ENCODE measurements around the gene SNX33.

The SNX33 gene

GRCh38 chr15:75659928-75660645 lies 12.4 kb downstream of the SNX33 start:
- in situ Hi-C loops (cut with MboI; ENCODE audit: low sequenced_read_pairs) = no loop called here

GRCh38 chr15:75661100-75661755 lies 13.5 kb downstream of the SNX33 start:
- in situ Hi-C loops (cut with MboI; ENCODE audit: low sequenced_read_pairs) = no loop called here

- in situ Hi-C loops (cut with MboI; ENCODE audit: low sequenced_read_pairs) = no loop called here
Observed at GRCh38 chr15:75661756-75662140, 14.0 kb downstream of the SNX33 start.

- in situ Hi-C loops (cut with MboI; ENCODE audit: low sequenced_read_pairs) = no loop called here
Observed at GRCh38 chr15:75662823-75663519, 15.3 kb downstream of the SNX33 start.

GRCh38 chr15:75663931-75664421 lies 16.3 kb downstream of the SNX33 start:
- in situ Hi-C loops (cut with MboI; ENCODE audit: low sequenced_read_pairs) = no loop called here

- in situ Hi-C loops (cut with MboI; ENCODE audit: low sequenced_read_pairs) = no loop called here
Observed at GRCh38 chr15:75666823-75667501, 19.2 kb downstream of the SNX33 start.

- in situ Hi-C loops (cut with MboI; ENCODE audit: low sequenced_read_pairs) = no loop called here
Observed at GRCh38 chr15:75669191-75669878, 21.6 kb downstream of the SNX33 start.

- in situ Hi-C loops (cut with MboI; ENCODE audit: low sequenced_read_pairs) = loop anchor here (10.0 kb wide), 1 partner anchor 445 kb away; no protein-coding TSS in a partner anchor
Observed at GRCh38 chr15:75669879-75670212, 22.1 kb downstream of the SNX33 start.

- in situ Hi-C loops (cut with MboI; ENCODE audit: low sequenced_read_pairs) = loop anchor here (10.0 kb wide), 1 partner anchor 447 kb away; no protein-coding TSS in a partner anchor
Observed at GRCh38 chr15:75671730-75672602, 24.3 kb downstream of the SNX33 start.

GRCh38 chr15:75672646-75673425 lies 25.1 kb downstream of the SNX33 start:
- in situ Hi-C loops (cut with MboI; ENCODE audit: low sequenced_read_pairs) = loop anchor here (10.0 kb wide), 1 partner anchor 448 kb away; no protein-coding TSS in a partner anchor

GRCh38 chr15:75673426-75674235 lies 25.9 kb downstream of the SNX33 start:
- in situ Hi-C loops (cut with MboI; ENCODE audit: low sequenced_read_pairs) = loop anchor here (10.0 kb wide), 1 partner anchor 449 kb away; no protein-coding TSS in a partner anchor

GRCh38 chr15:75674366-75674765 lies 26.7 kb downstream of the SNX33 start:
- in situ Hi-C loops (cut with MboI; ENCODE audit: low sequenced_read_pairs) = loop anchor here (10.0 kb wide), 1 partner anchor 450 kb away; no protein-coding TSS in a partner anchor

GRCh38 chr15:75675579-75676404 lies 28.1 kb downstream of the SNX33 start:
- in situ Hi-C loops (cut with MboI; ENCODE audit: low sequenced_read_pairs) = loop anchor here (10.0 kb wide), 1 partner anchor 451 kb away; no protein-coding TSS in a partner anchor

GRCh38 chr15:75676688-75677464 lies 29.2 kb downstream of the SNX33 start:
- in situ Hi-C loops (cut with MboI; ENCODE audit: low sequenced_read_pairs) = loop anchor here (10.0 kb wide), 1 partner anchor 452 kb away; no protein-coding TSS in a partner anchor

- in situ Hi-C loops (cut with MboI; ENCODE audit: low sequenced_read_pairs) = loop anchor here (10.0 kb wide), 1 partner anchor 453 kb away; no protein-coding TSS in a partner anchor
Observed at GRCh38 chr15:75677465-75678323, 30.0 kb downstream of the SNX33 start.

All from HL-60/S4 (cell line).